ENCODE results near the gene ACTRT2.

Gene ACTRT2

DNA sequence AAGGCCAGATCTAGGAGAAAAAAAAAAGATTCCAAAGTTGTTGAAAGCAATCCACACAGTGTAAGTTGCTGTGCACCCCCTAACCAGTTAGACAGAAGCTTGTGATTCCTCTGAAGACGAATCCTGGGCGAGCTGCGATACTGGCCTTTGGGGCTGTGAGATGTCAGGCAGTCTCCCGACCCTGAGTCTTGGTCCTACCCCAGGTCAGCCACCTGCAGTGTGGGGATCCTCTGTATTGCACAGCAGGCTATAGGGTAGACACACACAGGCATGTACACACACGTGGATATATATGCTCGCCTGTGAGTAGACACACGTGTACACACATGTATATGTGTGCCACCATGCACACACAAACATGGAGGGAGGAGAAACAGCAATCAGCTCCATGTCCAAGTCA, 12.9 kb downstream of the ACTRT2 start:
- no peak for DNase-seq

DNA sequence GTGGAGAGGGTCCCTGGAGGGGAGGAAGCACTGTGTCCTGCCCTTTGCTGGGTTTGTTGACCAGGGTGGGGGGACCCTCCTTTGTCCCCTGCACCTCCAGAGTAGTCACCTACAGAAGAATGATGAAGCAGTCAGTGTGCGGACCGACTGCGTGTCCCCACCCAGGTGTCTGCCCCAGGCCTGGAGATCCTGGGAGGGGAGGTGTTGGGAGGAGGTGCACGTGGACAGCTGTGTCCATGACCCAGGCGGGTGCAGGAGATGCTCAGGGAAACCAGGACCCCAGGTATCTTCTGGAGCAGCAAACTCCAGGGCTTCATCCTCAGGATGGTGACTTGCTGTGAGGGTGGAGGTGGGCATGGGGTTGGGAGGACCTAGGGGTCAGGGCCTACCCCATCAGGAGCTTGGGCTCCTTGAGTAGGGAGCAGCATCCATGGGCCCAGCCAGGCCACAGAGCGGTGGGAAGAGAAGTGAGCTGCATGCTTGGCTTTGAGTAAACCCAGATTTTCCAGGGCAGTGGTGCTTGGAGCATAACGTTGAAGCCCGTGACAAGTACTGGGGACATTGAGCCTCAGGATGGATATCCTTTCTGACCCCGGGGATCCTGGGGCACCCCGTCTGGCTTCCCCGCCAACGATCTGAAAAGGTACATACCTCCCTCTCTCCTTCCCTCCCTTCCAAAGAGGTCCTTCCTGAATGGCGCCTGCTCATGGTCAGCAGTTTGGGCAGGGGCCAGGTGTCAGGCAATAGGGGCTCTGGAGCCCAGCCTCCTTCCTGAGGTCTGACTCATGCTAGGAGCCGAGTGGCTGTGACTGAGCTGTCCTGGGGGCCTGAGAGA, 13.7 kb downstream of the ACTRT2 start:
- no peak for DNase-seq

DNA sequence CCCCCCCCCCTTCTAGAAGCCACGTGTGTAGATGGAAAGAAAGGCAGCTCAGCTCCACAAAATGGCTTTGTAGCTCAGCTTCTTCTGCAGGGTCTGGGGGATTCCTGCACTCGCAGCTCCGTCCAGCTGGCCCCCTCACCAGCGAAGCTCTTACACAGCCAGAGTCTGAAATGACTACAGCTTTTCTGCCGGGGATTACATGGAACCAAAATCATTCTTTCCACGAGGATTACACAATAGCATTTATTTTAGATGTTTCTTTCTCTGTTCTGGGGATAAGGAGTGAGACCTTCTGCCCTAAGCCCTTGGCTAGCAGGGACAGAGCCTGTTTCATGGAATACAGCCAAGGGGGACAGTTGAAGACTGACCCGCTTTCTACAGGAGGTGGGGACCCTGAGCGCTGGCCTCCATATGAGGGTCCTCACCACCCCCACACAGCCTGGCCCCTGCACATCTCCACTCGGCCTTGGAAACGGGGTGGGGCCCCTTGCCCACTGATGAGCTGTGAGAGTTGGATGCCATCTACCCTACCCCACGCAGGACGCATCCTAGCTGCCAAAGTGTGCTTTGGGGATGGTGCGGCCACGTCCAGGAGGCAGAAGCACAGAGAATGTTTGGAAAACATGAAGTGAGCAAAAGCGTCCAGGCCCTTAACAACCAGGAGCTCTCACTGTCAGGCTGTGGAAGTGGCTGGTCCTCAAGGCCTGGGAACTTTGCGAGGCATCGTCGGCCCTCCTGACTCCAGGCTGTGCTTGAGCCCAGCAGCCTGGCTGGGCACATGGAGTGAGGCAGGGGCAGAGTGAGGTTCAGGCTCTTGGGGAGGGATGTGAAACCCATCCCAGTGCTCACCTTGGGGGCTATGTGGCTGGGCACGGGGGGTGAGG, 14.5 kb downstream of the ACTRT2 start:
- no peak for DNase-seq

DNA sequence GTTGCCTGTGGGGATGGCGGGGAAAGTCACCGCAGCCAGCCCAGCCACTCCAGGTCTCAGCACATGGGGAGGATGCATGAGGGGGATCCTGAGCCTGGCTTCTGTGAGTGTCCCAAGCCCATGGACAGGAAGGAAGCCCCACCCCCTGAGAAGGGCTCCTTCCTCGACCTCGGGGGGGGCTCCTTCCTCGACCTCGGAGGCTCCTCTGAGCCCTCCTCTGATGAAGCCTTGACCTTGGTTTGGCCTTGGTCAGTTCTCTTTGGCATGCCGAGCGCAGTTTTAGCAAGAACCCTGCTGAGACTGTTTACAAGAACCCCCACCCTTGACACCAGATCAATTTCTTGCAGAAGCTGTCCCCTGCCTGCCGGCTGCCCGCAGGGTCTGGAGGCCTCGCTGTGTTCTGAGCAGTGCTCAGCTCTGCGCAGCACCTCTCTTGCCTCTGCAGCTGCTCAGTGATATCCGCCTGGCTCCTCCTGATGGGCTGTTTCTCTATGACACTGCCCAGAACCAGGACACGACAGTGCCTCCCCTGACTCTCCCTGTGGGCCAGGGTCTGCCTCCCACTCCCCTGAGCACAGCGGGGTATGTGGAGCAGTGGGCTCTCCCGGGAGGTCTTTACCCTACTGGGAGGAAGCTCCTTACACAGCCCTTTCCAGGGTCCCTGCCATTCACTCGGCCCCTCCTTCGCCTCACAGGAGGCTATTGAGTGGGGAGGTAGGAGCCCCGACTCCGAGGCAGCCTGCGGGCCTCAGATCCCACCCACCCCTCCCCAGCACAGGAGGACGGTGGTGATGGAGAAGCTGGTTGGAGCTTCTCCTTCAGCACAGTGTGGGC, 15.4 kb downstream of the ACTRT2 start:
- no peak for DNase-seq

DNA sequence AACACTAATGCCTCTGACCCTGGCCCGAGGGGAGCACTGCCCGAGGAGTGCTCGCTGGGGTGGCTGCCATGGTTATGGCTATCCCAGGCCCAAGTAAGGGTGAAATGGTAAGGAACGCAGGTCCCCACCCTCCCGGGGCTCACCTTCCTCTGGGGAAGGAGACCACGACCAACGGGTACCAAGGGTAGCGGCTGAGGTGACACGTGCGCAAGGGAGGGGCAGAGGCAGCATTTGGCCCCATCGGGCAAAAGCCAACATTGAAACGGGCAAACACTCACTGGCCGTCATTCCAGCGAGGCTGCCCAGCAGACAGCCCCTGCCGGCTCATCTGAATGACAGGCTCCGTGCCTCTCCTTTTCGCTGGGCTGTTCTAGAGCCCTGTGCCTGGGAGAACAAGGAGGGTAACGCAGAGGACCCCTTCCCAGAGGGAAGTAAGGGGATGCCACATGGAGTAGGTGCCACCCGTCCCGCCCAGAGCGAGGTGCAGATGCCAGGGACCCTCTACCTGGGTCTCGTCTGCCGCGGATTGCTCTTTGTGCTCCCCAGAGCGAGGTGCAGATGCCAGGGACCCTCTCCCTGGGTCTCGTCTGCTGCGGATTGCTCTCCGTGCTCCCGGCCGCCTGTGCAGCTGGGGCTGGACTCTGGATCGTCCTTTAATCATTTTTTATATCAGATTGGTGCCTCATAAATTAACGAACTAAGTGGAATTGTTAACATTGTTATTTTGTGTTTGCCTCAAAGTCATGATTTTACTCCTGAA, 16.2 kb downstream of the ACTRT2 start:
- DNase-seq: no peak

DNA sequence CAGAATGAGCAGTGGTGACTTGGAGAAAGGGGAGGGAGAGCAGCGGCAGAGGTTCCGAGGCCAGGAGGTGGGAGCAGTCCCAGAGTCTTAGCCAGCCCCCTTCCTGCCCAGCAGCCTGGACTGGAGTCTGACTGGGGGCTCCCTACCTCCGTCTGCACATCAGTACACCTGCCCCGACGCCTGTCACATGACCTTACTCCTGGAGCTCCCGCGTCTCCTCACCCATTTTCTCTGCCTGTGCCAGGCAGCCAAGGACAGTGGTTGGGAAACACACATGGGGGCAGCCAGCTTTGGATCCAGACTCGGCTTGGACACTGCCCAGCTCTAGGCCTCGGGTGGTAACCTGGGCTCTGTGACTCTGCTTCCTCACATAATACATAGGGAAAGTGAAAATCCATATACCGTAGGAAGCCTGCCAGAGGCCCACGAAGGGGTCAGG, 16.9 kb downstream of the ACTRT2 start:
- no peak for DNase-seq

DNA sequence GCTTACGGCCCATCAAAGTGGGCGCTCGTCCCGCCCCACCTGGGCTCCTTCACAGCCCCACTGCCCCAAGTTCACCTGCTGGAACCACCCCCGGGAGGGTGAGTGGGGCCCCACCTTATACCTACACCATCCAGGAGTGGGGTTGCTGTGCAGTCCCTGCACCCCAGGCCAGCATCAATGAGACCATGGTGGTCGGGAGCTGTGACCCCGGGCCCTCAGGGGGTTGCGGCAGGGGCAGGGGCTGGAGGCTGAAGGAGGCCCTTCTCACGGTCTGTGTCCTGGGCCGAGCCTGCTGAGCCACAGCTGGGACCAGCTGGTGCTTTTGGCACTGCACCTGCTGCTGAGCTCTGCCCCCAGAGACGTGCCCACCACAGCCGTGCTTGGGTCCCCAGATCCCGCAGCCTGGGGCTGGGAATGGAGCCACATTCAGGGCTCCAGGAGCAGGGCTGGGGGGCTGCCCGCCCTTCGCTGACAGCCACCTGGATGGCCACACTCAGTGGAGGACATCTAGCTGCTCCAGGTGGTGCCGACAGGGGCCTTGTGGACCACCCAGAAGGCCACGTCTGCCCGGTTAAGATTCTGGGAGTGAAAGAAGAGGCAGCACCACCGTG, 17.4 kb downstream of the ACTRT2 start:
- no peak for DNase-seq

DNA sequence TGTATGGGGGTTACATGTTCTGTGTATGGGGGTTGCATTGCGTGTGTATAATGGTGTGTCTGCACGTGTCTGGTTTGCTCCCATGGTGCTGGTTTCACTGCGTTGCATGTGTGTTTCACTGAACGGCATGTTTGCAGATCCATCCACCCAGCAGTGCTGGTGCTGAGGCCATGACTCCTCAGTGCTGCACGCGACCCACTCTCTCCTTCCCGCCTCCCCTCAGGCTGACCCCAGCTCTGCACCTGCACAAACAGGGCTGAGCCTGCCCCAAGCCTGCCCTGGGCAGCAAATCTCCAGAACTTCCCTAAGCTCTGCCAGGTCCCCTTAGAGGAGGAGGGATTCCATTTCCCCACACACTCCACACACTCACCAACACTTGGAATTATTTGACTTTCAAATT, 18.7 kb downstream of the ACTRT2 start:
- DNase-seq: no peak

DNA sequence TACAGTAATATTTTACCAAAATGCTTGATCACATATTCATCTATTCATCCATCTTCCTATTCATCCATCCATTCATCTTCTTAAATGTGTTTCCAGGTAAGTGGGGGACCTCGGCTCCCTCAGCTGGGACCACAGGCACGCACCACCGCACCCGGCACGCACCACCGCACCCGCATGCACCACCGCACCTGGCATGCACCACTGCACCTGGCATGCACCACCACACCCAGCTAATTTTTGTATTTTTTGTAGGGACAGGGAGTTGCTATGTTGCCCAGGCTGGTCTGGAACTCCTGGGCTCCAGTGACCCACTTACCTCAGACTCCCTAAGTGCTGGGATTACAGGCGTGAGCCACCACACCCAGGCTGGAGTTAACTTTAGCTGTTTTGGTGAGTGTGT, 21.2 kb downstream of the ACTRT2 start:
- no peak for DNase-seq

DNA sequence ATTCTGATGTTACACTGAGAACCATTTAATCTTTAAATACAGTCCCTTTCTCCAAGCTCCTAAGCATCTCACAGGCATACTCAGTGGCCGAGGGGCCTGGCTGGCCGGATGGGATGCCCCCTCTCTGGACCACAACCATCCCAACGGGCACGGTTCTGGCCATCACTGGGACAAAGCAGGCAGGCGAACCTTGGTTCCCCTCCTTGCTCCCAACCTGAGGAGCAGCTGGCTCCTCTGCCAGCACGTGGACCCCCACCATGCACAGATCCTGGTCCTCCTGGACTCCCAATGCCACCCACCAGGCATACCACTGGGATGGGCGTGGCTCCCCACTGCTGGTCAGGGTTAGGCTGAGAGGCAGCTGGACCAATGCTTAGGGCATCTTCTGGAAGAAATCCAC, 27.9 kb downstream of the ACTRT2 start:
- DNase-seq: no peak

DNA sequence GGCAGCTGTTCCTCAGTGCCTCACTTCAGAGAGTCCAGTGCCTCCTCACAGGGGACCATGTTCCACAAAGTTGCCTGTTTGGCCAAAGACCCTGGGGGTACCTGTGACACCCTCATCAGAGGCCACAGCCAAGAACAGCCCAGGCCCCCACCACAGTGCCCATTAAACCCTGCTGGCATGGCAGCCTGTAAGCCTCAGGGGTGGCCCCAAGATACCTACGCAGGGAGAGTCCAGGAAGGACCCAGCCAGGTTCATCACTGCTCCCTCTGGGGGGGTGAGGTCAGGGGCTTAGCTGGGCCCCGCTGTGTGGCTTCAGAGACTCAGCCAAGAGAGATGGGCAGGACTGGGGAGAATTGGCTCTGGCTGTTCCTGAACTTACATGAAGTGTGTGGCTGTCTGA, 28.6 kb downstream of the ACTRT2 start:
- DNase-seq: no peak

DNA sequence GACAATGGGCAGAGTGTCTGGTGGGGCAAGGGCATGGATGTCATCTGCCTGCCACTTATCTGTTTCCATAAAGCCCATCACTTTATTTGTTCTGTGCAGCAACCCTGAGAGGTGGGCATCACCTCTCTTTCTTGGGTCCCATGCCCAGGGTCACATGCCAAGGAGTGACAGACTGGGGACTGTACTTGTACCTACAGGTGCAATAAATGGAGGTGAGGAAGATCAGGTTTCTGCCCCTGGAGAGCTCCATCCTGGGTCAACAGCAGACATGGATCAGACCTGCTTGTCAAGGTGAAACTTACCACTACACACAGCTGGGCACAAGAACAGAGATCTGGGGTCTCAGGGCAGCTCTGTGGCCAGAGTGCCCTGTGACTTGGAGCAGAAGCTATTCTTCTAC, 29.3 kb downstream of the ACTRT2 start:
- no peak for DNase-seq

DNA sequence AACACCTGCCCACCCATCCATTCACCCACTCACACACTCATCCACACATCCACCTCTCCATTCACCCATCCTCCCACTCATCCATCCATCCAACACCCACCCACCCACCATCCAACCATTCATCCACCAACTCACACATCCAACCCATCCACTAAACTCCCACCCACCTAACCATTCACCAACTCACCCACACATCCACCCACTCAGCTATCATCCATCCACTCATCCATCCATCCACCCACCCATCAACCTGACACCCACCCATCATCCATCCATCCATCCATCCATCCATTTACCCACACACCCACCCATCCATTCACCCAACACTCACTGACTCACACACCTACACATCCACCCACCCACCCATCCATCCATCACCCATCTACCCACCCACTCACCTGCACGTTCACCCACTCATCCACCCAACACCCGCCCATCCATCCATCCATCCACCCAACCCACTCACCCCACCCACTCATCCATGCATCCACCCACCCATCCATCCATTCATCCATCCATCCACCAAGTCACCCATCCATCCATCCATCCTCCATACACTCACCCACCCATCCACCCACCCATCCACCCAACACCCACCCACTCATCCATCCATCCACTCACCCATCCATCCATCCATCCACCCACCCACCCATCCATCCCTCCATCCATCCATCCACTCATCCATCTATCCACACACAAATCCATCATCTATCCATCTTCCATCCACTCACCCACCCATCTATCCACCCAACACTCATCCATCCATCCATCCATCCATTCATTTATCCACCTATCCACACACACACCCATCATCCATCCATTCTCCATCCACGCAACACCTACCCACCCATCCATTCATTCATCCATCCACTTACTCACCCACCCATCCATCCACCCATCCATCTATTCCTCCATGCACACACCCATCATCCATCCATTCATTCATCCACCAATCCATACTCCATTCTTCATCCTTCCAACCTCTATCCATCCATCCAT, 30.3 kb downstream of the ACTRT2 start:
- DNase-seq: no peak

DNA sequence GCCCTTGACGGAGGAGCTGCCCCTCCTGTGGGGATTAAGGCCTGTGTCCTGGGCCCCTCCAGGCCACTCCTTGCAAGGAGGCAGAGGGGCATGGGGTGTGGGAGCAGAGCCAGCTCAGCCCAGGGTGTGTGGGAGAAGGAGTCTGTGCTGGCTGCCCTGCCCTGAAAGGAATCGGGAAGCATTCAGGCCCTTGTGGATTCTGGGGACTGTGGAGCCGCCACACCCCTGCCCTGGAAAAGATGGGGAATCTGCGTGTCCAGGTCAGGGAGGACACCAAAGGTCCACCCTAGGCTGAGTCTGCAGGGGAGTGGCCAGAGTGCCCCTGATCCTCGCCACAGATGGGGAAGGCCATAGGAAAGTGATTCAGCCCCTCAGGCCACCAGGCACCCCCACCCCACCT, 31.2 kb downstream of the ACTRT2 start:
- no peak for DNase-seq

DNA sequence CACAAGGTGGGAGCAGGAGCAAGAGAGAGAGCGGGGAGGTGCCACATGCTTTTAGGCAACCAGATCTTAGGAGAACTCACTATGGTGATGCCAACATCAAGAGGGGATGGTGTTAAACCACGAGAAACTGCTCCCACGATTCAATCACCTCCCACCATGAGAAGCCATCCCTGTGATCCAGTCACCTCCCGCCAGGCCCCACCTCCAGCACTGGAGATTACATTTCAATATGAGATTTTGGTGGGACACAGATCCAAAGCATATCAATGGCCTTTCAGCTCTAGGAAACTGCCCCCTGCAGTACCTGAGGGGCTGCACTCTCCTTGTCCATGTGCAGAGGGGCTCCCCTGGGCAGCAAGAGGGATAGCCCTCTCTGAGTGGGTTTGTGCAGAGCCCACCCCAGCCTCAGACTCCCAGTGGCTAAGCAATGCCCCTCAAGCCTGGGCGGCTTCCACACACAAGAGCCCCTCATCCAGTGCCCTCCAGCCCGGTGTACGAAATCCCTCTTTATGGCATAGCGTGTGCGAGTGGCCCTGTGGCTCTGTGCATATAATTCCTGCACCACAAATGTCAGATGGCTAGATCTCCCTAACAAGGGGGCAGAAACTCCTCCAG, 32.2 kb downstream of the ACTRT2 start:
- DNase-seq: no peak

DNA sequence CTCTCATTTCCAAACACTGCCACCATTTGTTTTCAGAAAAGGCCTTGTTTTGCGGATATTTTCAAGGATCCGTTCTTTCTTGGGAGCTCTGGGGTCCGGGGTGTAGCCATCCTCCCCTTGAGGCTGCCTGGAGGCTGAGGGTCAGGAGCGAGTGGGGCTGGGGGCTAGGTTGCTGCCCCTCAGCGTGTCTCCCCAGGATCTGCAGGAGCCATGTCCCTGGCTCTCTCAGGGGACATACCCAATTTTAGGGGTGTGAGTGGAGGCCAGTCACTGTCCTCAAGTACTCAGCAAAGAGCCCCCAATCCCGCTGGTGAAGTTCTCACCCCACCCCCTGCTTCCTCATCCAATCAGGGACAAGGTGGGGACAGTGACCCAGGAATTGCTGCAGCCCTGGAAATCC, 32.7 kb downstream of the ACTRT2 start:
- no peak for DNase-seq

DNA sequence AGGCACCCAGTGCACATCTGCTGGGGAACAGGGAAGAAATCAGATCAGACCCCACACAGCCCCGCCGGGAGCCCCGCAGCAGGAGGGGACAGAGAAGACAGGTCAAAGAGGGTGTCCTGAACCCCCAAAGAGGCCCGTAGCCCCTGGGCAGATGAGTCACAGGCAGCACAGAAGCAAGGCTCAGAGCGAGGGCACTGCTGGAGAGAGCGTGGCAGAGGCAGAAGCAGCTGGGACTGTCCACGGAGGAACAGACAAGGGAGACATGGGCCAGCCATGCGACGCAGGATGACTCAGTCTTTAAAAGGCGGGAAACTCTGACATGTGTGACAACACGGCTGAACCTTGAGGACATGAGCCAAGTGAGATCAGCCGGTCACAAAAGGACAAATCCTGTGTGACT, 33.2 kb downstream of the ACTRT2 start:
- no peak for DNase-seq

DNA sequence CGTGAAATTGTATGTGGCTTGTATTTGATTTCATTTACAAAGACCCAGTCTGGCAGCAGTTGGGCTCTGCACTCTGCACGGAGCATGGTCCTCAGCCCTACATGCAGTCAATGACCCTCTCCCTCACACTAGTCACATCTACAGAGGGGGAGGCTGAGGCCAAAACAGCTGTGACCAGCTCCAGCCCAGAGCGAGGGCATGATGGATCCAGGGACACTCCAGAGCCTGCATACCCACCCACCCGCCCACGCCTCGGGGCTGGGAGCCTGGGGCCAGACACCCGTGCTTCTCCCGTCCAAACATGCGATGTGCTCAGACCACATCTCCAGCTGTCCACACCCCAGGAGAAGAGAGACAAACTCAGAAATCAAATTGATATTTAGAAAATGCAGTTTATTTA, 33.8 kb downstream of the ACTRT2 start:
- DNase-seq: no peak

DNA sequence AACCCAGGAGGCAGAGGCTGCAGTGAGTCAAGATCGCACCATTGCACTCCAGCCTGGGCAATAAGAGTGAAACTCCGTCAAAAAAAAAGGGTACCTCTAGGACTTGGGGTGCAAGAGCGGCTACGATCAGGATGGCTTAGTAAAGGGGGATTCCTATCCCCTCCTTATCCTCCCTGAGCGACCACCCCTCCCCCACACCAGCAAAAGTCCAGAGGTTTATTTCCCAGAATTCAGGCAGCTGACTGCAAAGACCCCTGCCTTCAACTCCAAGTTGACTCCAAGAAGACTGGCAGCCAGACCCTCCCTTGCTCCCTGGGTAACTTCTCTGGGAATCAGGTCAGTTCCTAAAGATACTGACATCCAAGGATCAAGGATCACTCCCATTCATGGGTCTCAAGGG, 35.4 kb downstream of the ACTRT2 start:
- DNase-seq: no peak

Data from activated CD4-positive, alpha-beta T cell treated with anti-CD3 and anti-CD28 coated beads, Interleukin-10, Interleukin-2, amounts not matched to agents 100 ng/mL and 50 ng/mL, durations not matched to agents 16 hours and 8 hours (primary cell).